HG03520 (cell line): ENCODE measurements around the gene FRMD4A.
"Not testable (repeated sequence)": the region's sequence is repeated elsewhere in the genome, so short reads cannot be mapped to it uniquely, and the experiment has no call there.

Source experiments
- ATAC-seq: cut with Tn5 transposase; IDR thresholded peaks from one replicate; pipeline ENCODE4 v1.9.1; 2021; ENCODE audit warnings: mild to moderate bottlenecking, moderate library complexity; ENCODE audit not compliant: unreplicated experiment

Gene FRMD4A

GRCh38 chr10:13773496-13774170 is 557.1 kb downstream of the FRMD4A start:
- ATAC-seq = no peak

DNA sequence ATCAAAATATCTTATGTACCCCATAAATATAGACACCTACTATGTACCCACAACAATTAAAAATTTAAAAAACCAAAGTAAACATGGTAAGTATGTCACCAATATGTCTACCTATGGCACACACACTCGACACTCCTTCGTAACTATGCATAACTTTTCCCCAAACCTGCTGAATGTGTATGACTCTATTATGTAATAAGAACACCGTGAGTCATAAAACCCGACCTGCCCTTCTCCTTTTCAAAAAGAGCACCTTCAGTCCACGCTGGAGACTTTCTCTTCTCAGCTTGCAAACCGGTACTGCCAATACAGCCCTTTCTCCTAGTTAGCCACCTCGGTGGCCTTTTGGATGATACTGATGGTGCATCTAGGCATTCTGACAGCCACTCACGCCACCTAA is 557.7 kb downstream of the FRMD4A start:
- no peak for ATAC-seq

GRCh38 chr10:13771992-13772391 is 558.7 kb downstream of the FRMD4A start:
- no peak for ATAC-seq

GRCh38 chr10:13770760-13771493 is 559.8 kb downstream of the FRMD4A start:
- ATAC-seq = no peak

- no peak for ATAC-seq
Observed at GRCh38 chr10:13769946-13770345, 560.8 kb downstream of the FRMD4A start.

DNA sequence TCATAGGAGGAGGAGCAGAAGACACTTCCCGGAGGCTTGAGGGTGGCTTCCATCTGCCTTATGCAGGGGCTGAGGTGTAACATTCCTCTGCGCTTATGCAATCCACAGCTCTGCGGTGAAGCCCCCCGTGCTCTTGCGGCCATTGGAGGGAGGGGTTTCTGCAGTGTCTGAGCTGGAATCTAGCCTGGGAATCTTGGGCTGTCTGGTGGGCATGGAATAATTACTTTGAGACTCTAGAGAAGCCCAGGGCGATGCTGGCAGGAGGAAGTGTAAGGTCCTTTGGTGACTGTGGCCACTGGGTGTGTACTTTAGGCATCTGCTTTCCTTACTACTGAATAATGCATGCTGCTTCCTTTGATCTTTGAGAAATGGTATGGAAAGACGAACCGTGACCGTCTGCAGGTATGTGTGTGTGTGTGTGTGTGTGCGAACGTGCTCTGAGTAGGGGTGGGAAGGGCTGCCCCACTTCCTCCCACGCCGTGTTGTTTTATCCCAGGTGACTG is 563.0 kb downstream of the FRMD4A start:
- no peak for ATAC-seq

DNA sequence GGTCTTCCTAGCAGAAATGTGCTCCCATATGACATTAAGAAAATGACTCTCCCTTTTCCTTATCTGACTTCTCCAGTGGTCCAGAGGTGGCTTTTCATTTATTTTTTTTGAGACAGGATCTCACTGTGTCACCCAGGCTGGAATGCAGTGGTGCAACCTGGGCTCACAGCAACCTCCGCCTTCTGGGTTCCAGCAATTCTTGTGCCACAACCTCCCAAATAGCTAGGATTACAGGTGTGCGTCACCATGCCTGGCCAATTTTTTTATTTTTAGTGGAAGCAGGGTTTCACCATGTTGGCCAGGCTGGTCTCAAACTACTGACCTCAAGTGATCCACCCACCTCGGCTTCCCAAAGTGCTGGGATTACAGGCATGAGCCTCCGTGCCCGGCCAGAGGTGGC is 563.6 kb downstream of the FRMD4A start:
- not testable (repeated sequence) for ATAC-seq

- ATAC-seq = no peak
Observed at GRCh38 chr10:13765641-13766341, 564.9 kb downstream of the FRMD4A start.

GRCh38 chr10:13761490-13762091 is 569.1 kb downstream of the FRMD4A start:
- ATAC-seq = no peak

DNA sequence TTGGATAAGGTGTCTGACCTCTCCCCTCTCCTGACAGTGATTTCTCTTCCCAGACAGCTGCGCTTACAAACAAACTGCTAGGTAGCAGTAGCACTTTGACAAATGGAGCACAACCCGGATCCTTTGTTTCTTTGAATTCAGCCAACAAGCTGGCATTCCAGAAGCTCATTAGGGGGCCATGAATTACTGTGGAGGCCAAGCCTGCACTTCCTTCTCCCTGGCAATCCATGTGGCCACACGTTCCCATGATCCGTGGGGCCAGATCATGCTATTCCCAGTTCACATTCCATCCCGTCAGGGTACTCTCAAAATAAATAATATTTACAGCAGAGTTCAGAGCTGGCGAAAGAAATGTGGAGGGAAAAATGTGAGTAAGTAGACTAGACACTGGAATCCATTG is 571.6 kb downstream of the FRMD4A start:
- ATAC-seq = no peak

DNA sequence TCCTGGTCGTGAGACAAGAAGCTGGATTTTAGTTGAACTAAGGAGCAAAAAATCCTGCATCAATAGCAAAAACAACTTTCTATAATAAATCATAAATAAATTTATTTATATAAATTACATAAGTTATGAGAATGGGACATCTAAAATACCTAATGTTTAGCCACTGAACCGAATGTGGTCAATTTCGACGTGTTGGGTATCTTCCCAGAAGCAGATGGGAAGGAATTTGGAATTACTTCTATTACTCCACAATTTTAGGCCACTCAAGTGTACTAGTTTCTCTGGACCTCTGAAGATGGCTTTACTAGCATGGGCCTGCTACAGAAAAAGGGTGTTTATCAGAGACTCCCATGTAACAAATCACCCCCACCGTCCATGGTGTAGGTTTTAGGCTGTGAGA is 572.0 kb downstream of the FRMD4A start:
- ATAC-seq = no peak

- no peak for ATAC-seq
Observed at GRCh38 chr10:13758312-13758711, 572.4 kb downstream of the FRMD4A start.

- ATAC-seq = no peak
Observed at GRCh38 chr10:13754277-13754676, 576.4 kb downstream of the FRMD4A start.

DNA sequence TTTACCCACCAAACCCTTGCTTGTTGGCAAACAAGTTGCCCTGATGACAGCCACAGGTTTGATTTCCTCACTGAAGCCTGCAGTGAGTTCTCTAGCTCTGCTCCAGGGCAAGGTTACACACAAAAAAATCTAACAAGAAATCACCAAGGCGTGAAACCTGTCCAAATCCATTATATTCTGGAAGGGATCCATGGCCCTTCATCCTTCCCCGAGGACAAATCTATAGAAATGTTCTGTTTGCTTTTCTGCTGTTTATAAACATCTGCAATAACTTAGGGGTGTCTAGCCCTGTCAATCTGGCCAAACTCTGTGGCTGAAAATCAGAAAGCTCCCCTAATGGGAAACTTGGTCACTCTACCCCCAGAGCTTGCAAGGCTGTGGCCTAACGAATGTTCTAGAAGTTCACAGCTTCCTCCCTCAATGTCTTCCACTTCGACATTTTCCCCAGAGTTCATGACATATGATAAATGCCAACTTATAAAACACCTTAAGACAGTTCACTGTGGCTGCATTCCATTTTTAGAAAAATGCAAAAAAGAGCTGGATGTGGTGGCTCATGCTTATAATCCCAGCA is 579.4 kb downstream of the FRMD4A start:
- ATAC-seq = no peak

DNA sequence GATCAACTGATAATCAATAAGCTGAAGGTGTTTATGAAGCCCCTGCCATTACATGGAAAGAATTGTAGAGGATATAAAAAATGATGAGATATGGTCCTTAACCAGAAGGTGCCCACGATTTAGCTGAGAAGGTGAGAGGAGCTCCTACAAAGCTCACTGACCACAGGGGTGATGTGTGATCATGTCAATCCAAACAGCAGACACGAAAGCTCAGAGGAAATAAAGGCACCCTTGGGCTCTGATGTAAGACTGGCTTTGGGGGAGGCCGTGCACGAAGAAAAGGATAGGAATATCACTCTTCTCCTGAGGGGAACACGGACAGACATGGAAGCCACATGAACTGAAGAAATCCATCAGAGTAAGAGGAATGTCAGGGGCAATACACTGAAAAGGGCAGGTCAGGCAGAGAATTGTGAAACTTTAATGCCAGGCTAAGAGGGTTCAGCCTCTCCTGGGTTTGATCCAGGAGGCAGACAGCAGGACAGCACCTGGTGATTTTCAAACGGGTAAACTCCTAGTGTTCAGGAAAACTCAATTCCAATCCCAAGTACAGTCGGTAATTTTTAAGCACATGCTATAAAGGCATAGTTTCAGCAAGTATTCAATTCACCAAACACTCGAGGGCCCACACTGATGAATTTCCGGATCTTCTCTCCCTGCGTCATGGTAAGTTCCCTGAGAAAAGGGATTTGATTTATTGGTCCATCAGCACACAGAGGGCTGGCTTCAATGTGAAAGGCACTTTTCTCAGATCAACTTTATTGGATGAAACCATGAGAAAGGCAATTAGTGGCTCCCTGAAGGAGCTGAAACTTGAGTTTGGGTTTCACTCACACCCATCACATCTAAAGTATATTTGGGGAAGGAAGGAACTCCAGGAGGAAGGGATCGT is 580.2 kb downstream of the FRMD4A start:
- ATAC-seq = no peak

- no peak for ATAC-seq
Observed at GRCh38 chr10:13745271-13745670, 585.5 kb downstream of the FRMD4A start.

DNA sequence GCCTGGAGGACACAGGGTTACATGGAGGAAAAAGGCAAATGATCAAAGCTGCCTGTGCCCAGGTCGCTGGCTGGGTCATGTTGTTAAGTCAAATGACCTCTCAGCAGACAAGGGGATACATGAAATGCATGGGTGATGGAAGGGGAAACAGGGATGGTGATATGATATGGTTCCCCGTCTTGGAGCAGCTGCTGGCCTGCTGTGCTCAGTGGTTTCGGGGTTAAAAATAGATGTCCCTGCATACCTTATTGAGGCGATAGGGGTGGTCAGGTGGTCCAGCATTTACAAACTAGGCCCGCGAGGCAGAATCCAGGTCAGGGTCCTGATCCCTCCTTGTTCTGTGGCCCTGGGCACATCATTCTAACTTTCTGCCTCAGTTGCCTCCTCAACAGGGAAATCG is 586.8 kb downstream of the FRMD4A start:
- ATAC-seq = no peak

DNA sequence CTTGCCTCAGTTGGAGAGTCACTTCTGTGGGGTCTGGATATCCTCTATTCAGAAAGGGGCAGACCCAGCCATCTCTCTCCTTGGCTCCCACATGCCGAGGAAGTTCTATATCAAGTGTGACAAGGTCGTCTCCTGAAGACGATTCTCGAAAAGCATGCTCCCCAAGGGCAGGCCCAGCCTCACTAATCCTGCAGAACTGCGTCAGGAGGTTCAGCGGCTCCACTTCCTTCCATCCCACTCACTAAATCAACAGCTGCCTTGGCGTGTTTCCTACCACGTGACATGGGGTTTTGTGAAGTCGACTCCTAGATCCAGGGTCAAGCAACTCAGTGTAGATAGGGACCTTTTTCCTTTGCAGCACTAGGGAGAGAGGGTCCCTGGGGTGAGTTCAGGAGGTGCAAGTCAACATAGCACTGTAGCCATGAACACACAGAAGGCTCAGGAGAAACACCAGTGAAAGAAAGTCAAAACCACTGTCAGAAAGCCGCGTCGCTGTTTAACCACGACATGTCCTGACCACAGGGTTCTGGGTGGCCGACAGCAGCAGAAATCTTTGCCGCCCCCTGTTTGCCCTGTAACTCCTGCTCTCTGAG is 587.5 kb downstream of the FRMD4A start:
- ATAC-seq = peak; percentile 68

GRCh38 chr10:13741438-13741837 is 589.3 kb downstream of the FRMD4A start:
- ATAC-seq = no peak

DNA sequence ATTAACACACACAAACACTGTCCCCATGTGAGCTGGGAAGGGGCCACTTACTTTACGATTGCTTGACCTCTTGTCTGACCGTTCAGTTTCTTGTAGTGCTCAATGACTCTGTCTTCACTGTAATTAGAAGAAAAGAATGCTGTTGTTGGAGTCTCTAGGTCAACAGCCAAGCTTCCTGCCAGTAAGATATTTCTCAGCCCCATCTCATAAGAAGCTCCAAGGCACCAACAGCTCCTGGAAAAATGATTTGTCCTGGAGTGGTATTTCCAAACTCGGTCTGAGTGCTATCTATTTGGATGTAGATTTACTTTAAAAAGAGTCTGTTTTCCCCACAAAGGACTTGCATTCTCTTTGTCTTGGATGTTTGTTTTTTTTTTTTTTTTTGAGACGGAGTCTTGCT is 590.3 kb downstream of the FRMD4A start:
- no peak for ATAC-seq
